ENCODE data around the gene TFRC.
"Not testable (repeated sequence)": the region's sequence is repeated elsewhere in the genome, so short reads cannot be mapped to it uniquely, and the experiment has no call there.

The TFRC gene

DNA sequence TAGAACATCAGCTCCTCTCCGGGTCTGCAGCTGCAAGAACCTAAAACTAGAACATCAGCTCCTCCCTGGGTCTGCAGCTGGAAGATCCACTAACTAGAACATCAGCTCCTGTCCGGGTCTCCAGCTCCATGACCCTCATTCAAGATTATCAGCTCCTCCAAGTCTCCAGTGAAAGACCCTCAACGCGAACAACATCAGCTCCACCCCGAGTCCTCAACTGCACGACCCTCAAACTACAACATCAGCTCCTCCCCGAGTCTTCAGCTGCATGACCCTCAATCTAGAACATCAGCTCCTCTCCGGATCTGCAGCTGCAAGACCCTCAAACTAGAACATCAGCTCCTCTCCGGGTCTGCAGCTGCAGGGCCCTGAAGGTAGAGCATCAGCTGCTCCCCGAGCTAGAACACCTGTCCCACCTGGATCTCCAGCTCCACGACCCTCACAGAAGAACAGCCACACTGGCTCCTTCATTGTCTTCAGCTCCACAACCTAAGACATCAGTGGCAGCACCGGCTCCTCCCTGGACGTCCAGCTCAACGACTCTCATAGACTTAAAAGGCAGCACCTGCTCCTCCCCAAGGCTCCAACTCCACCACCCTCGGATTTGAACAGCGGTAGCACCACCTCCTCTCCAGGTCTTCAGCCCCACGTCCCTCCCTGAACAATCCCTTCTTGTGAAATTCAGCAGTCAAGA, 77.4 kb downstream of the TFRC start:
- not testable (repeated sequence) for DNase-seq (ENCODE audit: low read depth)

DNA sequence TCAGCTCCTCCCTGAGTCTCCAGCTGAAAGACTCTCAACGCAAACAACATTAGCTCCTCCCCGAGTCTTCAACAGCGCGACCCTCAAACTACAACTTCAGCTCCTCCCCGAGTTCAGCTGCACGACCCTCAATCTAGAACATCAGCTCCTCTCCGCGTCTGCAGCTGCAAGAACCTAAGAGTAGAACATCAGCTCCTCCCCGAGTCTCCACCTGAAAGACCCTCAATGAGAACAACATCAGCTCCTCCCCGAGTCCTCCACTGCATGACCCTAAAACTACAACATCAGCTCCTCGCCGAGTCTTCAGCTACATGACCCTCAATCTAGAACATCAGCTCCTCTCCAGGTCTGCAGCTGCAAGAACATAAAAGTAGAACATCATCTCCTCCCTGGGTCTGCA, 78.3 kb downstream of the TFRC start:
- no peak for DNase-seq (ENCODE audit: low read depth)

DNA sequence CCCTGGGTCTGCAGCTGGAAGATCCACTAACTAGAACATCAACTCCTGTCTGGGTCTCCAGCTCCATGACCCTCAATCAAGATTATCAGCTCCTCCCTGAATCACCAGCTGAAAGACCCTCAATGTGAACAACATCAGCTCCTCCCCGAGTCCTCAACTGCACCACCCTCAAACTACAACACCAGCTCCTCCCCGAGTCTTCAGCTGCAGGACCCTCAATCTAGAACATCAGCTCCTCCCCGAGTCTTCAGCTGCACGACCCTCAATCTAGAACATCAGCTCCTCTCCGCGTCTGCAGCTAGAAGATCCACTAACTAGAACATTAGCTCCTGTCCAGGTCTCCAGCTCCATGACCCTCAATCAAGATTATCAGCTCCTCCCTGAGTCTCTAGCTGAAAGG, 79.2 kb downstream of the TFRC start:
- DNase-seq (ENCODE audit: low read depth): not testable (repeated sequence)

DNA sequence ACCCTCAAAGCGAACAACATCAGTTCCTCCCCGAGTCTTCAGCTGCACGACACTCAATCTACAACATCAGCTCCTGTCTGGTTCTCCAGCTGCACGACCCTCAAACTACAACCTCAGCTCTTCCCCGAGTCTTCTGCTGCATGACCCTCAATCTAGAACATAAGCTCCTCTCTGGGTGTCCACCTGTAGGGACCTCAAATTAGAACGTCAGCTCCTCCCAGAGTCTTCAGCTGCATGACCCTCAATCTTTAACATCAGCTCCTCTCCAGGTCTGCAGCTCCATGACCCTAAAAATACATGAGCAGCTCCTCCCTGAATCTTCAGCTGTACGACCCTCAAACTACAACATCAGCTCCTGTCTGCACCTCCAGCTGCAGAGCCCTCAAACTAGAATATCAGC, 80.7 kb downstream of the TFRC start:
- DNase-seq (ENCODE audit: low read depth): not testable (repeated sequence)

DNA sequence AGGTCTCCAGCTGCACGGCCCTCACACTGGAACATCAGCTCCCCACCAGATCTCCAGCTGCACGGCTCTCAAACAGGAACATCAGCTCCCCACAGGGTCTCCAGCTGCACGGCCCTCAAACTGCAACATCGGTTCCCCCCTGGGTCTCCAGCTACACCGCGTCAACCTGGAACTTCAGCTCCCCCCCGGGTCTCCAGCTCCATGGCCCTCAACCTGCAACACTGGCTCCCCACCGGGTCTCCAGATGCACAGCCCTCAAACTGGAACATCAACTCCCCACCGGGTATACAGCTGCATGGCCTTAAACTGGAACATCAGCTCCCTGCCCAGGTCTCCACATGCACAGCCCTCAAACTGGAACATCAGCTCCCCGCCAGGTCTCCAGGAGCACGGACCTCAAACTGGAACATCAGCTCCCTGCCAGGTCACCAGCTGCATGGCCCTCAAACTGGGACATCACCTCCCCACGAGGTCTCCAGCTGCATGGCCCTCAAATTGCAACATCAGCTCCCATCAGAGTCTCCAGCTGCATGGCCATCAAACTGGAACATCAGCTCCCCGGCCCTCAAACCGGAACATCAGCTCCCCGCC, 81.4 kb downstream of the TFRC start:
- not testable (repeated sequence) for DNase-seq (ENCODE audit: low read depth)

DNA sequence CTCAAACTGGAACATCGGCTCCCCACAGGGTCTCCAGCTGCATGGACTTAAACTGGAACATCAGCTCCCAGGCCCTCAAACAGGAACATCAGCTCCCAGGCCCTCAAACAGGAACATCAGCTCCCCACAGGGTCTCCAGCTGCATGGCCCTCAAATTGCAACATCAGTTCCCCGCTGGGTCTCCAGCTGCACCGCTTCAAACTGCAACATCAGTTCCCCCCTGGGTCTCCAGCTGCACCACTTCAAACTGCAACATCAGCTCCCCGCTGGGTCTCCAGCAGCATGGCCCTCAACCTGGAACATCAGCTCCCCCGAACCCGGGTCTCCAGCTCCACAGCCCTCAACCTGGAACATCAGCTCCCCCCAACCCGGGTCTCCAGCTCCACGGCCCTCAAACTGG, 82.0 kb downstream of the TFRC start:
- DNase-seq (ENCODE audit: low read depth): no peak

Measured in T-helper 22 cell (primary cell).